Activated CD8-positive, alpha-beta memory T cell treated with anti-CD3 and anti-CD28 coated beads, Interleukin-2, amount 50 U/mL, for 48 hours (primary cell): ENCODE measurements around the gene ZC3HAV1.
A peak's percentile ranks its signal among the peaks of the same experiment; 100 is the strongest.
"Not testable (repeated sequence)": the region's sequence is repeated elsewhere in the genome, so short reads cannot be mapped to it uniquely, and the experiment has no call there.

Experiments
- DNase-seq: peaks from one replicate; pipeline ENCODE4 v3.0.0-alpha.2; 2020

ZC3HAV1 gene

DNA sequence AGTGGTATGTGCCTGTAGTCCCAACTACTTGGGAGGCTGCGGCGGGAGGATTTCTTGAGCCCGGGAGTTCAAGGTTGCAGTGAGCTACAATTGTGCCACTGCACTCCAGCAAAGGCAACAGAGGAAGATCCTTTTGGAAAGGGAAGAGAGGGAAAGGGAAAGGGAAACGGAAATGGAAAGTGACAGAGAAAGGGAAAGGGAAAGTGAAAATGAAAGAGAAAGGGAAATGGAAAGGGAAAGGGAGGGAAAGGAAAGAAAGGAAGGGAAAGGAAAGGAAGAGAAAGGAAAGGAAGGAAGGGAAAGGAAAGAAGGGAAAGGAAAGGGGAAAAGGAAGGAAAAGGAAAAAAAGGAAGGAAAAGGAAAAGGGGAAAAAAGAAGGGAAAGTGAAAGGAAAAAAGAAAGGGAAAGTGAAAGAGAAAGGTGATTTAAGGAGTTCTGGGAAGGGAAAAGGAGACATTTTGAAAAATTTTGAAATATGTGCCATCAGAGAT lies 2.3 kb upstream of the ZC3HAV1 start:
- DNase-seq: no peak

DNA sequence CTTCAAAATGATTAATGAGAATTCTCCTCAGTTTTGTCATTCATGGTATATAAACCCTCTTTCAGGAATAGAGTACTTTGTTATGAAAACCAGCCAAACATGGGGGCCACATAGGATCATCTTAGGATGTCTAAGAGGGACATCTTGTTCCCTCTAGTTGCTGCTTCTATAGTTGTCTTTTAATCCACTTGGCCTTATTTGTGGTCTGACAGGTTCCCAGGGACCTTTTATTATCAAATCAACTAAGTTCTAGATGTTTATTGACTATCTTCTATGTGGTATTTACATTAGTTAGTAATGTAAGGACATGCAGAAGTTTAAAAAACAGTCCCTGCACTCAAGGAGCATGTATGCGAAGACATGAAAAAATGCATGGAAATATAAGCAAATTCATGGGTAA lies 1.6 kb upstream of the ZC3HAV1 start:
- no peak for DNase-seq

DNA sequence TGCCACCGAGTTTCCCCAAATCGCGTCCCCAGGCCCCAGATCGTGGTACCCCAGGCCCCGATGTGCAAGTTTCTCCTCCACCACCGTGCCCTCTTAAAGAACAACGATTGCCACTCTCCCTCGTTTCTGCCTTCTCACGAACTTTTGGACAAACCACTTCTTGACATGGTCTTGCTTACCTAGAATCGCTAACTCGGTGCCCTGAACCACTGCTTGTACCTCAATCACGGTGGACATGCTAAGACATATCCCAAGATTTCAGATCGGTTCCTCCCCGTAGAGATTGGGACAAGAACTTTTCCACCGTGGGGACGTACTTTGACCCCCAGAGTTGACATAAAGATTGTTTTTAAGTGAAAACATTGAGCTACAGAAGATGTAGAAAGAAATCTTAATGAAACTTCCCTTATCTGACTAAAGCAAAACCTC lies 477 bp upstream of the ZC3HAV1 start:
- DNase-seq: no peak

DNA sequence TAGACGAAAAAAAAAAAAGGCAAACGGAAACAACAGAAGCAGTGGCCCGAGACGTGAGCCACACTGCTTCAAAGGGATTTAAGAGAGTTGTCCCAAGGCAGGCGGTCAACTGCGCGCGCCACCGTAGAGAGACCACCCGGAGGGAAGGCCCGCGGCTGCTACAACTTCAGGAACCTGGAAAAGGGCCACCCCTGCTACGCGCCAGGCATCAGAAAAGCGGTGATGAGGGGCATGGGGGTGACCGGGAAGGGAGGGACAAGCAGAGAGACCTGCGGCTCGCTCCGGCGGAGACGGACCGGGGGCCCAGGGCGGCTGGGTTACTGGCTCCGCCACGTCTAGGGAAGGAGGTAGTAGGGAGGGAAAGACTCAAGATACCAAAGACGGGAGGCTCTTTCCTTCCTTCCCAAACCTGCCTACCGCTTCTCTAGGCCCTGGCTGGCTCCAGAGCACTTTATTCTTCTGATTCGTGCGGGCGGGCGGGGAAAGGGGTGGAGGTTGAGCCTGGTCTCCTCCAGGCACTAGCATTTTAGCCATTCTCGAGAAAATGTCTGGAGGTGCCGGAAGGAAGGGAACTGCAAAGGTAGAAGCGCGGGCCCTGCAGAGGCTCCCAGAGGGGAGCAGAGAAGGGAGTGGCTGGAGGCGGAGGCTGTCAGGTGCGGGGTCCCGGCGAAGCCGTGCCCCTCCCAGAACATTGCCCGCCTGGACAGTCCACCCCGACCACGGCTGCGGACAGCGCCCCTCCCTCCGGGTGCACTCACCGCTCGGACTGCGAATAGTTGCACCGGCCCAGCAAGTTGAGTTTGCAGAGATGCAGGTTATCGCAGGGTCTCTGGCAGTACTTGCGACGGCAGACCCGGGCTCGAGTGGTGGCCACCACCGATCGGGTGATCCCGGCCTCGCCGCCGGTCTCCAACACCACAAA lies 993 bp downstream of the ZC3HAV1 start:
- DNase-seq: peak; percentile 70

DNA sequence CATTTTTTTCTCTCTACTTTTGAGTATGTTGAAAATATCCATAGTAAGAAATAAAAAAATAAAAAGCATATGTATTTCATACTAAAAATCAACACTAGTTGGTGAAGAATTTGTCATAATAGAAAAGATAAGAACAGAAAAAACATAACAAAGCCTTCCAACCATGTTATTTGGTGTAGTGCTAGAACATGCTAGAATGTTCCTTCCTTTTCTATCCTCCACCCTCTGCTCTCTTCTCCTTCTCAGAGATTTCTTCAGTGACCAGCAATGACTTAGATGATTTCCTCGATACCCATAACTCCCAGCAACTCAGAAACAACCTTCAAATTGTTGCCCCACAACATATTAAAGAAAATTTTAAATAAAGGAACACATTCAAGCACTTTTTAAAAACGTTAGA lies 2.6 kb downstream of the ZC3HAV1 start:
- no peak for DNase-seq

DNA sequence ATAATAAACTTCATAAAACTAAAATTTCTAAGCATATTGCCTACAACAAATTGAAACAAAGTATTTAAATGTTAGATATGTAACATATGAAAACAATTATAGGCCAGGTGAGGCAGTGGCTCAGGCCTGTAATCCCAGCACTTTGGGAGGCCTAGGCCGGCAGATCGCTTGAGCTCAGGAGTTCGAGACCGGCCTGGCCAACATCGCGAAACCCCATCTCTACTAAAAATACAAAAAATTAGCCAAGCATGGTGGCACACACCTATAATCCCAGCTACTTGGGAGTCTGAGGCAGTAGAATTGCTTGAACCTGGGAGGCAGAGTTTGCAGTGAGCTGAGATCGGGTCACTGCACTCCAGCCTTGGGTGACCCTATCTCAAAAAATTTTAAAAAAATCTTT lies 3.3 kb downstream of the ZC3HAV1 start:
- not testable (repeated sequence) for DNase-seq

DNA sequence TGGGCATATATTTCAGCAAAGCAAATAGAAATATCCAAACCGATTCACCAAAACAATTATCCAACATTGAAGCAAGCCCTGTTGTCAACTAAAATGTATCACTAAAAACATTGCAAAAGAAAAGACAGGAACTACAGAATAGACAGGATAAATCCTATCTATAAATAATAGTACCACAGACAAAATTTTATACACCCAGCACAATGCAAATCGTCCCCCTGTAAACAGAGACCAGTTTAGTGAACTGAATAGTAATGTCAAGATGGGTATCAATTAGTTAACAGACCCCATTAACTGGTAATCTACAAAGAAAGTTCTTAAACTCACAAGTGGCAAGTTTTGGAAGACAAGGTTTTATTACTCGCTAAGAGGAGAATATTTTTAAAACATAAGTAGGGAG lies 4.0 kb downstream of the ZC3HAV1 start:
- DNase-seq: no peak

DNA sequence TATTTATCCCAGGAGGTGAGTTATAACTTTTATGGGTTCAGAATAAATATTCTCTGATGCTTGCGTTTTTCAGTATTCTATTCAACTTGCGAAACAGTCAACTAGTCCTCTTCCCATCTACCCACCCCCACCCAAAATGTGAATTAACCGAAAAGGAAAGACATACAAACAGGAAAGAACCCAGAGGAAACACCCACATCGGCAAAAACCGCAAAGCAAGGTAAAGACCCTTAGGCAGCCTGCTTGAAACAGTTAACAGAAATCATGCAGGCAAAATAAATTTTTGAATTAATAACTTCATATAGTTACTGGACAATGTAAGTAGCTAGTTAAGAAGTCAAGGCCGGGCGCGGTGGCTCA lies 5.4 kb downstream of the ZC3HAV1 start:
- DNase-seq: no peak

DNA sequence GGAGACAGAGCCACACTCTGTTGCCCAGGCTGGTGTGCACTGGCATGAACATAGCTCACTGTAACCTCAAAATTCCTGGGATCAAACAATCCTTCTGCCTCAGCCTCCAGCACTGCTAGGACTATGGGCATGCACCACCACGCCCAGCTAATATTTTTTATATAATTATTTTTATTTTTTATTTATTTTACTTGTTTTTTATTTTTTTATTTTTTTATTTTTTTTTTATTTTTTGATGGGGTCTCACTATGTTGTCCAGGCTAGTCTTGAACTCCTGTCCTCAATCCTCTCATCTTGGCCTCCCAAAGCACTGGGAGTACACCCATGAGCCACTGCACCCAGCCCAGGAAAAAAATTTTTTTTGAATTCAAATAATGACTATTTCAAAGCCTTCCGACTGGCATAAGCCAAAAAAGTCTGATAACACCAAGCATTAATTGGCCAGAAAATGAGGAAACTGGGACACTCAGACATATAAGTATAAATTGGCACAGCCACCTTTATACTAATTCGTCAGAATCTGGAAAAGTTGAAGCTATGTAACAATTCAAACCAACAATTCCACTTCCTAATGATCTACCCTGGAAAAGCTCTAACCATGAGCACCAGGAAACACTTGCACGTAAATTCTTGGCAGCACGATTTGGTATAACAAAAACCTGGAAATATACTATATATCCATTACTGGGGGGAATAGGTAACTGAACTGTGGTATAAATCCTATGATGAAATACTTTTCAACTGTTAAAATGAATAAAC lies 6.3 kb downstream of the ZC3HAV1 start:
- DNase-seq: no peak

DNA sequence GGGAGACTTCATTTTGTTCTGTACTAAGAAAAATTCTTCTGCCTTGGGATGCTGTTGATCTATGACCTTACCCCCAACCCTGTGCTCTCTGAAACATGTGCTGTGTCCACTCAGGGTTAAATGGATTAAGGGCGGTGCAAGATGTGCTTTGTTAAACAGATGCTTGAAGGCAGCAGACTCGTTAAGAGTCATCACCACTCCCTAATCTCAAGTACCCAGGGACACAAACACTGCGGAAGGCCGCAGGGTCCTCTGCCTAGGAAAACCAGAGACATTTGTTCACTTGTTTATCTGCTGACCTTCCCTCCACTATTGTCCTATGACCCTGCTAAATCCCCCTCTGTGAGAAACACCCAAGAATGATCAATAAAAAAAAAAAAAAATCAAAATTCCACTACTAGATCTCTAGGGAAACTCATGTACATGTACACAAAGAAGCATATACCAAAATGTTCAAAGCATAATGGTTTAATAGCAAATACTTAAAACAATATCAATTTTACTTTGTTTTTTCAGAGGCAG lies 7.8 kb downstream of the ZC3HAV1 start:
- DNase-seq: not testable (repeated sequence)

DNA sequence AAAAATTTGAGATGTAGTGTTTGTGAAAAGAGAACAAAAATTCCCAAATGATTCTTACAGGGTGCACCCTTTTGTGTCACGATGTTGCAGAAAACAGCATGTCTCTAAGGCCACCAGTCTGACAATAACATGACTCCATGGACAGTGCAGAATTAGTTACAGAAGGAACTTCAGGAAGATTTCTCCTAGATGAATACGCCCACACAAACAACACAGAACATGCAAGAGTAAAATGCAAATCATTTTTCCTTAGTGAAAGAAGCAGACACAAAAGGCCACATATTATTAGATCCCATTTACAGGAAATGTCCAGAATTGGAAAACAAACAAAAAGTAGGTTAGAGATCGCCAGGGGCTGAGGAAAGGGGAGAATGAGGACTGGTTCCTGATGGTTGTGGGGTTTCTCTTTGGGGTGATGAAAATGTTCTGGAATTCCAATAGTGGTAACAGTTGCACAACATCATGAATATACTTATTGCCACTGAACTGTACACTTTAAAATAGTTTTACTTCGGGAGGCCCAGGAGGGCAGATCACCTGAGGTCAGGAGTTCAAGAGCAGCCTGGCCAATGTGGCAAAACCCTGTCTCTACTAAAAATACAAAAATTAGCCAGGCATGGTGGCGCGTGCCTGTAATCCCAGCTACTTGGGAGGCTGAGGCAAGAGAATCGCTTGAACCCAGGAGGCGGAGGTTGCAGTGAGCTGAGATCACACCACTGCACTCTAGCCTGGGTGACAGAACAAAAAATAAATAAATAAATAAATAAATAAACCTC lies 10.2 kb downstream of the ZC3HAV1 start:
- DNase-seq: no peak

DNA sequence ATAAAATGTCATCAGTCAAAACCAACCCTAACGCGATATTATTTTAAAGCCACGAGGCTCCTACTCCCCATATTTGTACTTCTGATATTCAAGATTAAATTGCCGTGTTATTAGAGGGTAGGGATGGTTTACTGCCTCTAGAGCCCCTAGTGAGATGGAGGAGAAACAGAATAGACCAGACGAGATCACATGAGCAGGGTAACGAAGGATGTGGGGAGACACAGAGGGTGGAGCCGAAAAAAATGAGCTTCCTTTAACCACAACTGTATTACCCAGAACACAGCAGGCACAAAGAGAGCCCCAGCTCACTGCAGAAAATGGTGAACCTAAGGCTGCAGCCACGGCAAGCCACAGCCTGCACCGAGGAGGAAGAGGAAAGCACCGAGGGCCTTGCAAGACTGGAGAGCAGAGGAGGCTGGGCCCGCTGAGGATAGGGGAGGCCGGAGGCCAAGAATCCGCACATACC lies 14.3 kb downstream of the ZC3HAV1 start:
- peak; percentile 80 for DNase-seq

DNA sequence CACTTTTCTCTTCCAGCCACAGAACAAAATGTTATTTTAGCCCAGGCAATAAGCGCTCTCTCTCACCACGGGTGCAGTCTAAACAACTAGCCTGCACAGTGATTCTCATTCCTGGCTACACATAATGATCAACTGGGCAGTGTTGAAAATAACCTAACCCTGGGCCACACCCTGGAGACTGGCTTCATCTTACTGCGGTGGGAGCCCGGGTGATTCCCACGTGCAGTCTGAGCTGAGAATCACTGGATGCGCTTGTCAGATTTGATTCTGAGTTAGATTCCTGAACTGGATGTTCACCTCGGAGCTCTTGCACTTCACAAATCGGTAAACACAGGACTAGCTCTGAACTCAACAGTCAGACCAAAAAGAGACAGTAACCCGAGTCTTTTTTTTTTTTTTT lies 14.9 kb downstream of the ZC3HAV1 start:
- DNase-seq: no peak

DNA sequence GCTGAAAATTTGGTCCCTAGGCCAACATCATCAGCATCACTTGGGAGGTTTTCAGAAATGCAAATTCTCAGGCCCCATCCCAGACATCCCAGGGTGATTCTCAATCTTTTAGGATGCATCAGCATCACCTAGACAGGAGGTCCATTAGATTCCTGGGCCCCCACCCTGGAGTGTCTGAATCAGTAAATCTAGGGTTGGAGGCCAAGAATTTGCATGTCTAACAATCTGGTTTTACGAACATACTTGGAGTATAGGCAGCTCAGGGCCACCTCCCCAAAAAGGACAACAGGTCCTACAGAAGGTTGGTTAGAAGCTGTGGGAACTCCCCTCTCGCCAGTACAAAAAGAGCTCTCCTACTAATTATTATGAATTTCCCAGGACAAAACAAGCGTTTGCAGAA lies 15.5 kb downstream of the ZC3HAV1 start:
- no peak for DNase-seq

DNA sequence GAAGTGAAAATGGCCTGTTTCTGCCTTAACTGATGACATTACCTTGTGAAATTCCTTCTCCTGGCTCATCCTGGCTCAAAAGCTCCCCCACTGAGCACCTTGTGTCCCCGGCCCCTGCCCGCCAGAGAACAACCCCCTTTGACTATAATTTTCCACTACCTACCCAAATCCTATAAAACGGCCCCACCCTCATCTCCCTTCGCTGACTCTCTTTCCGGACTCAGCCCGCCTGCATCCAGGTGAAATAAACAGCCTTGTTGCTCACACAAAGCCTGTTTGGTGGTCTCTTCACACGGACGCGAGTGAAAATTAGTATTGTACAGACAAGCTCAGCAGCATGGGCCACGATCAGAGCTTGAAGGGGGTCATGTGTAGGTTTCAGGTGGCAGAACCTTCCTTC lies 16.0 kb downstream of the ZC3HAV1 start:
- DNase-seq: not testable (repeated sequence)

DNA sequence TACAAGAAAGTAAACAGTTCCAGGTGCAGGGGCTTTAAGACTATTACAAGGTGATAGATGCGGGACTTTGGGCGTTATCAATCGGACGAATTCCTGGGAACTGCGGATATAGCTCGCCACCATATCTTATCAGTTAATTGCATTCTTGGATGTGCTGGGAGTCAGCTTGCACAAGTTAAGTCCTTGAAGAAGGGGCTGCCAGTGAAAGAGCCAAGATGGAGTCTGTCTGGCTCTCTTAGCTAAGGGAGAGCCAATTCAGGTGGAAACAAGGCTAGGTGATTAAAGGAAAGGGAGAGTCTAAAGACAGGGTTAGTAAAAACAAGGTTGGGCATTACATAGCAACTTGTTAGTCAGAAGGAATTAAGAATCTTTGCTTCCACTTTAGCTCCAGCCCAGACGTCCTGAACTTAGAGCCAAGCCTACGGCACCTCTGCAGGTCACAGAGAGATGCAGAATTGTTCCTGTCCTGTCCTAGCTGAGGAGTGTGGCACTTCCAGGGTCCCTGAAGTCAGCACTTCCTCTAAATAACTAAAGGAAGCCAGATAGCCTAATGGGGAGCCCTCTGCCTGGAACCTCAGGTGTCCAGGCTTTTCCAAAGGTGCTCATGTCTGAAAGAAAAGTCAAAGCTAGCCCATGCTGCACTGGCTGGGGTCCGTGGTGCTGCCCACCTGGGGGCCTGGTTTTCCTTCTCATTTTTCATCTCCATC lies 17.3 kb downstream of the ZC3HAV1 start:
- DNase-seq: no peak

DNA sequence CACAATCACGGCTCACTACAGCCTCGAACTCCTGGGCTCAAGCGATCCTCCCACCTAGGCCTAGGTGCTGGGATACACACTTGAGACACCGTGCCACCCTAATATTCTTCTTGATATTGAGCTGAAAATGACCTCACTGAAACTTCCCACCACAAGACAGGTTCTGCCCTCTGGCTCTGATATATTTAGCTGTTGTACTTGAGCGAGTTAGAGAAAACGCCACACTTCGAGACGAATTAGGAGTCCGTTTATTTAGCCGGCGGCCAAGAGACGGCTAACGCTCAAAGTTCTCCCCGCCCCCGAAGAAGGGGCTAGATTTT lies 17.9 kb downstream of the ZC3HAV1 start:
- DNase-seq: no peak

DNA sequence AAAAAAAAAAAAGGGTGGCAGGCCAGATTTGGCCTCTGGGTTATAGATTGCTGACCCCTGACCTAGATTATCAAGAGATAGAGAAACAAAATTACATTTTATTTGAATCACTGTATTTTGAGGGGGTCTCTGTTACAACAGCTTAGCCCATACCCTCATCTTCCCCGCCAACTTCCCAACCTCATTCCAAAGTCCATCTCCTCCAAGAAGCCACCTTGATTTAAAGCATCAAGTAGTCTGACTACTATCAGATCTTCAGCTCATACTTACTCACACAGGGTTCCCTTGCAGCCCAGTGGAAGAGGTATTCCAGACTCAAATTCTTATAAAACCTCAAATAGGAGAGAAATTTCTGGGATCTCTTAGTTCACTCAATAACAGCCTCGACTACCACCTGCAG lies 20.4 kb downstream of the ZC3HAV1 start:
- DNase-seq: no peak

DNA sequence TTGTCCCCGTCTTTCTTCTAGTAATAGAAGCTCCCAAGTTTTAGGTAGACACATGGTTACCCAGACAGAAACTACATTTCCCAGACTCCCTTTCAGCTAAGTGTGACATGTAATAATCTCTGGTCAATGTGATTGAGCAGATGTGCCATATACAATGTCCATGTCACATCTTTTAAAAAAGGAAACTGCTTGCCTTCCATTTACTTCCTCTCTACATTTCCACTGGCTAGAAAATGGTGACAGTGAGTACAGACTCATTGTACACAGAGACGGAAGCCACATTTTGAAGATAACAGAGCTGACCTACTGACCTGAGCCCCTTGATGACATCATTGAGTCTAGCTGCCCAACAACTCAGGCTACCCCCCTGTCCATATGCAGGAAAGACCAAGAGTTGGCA lies 21.3 kb downstream of the ZC3HAV1 start:
- DNase-seq: no peak

DNA sequence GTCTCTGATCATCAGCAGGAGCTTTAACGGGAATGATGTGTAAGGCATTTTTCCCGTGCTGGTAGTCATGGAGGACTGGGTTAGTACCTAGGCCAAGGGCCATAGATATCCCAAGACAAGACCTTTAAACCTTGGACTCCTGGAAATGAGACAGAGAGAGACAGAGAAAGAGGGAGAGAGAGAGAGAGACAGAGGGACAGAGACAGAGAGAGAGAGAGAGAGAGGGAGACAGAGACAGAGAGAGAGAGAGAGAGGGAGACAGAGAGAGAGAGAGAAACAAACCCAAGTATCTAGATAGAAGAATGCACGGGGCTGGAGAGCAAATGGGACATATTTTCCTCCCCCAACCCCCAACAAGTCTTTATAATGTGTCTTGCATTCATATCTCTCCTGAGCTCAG lies 22.3 kb downstream of the ZC3HAV1 start:
- no peak for DNase-seq

DNA sequence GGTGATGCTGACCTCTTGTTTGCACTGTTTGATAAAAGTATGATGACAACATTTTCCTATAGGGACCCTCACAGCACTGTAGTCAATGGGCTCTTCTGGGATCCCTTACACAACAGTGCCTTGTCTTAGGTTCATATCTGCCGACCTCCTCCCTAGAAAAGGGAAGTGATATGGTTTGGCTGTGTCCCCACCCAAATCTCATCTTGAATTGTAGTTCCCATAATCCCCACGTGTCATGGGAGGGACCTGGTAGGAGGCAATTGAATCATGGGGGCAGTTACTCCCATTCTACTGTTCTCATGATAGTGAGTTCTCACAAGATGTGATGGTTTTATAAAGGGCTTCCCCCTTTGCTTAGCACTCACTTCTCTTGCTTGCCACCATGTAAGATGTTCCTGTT lies 23.1 kb downstream of the ZC3HAV1 start:
- DNase-seq: no peak

DNA sequence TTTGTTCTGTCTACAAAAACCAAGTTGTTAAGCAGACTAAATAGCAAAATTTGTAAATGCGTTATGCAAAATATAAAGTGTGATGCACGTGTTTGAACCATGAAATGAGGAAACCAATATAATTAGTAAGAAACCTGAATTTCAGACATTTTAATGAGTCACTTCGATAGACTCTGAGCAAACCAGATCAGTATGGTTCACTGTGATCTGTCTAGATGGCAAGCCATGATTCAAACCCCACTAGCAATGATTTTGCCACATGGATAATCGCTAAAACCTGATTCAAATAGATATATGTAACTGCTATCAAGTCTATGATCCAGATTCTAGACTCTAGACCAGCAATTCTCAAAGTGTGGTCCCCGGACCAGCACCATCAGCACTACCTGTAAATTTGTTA lies 24.8 kb downstream of the ZC3HAV1 start:
- DNase-seq: no peak
